ENCODE results near the gene PTPA. TPM values are rescaled to one million over a fixed set of nuclear protein-coding genes. Genes with fewer than 3 reads are reported as not detected.

Gene PTPA
- total and polyA plus RNA-seq, 11 donors, result 96.0 to 212 (median 172) TPM

DNA sequence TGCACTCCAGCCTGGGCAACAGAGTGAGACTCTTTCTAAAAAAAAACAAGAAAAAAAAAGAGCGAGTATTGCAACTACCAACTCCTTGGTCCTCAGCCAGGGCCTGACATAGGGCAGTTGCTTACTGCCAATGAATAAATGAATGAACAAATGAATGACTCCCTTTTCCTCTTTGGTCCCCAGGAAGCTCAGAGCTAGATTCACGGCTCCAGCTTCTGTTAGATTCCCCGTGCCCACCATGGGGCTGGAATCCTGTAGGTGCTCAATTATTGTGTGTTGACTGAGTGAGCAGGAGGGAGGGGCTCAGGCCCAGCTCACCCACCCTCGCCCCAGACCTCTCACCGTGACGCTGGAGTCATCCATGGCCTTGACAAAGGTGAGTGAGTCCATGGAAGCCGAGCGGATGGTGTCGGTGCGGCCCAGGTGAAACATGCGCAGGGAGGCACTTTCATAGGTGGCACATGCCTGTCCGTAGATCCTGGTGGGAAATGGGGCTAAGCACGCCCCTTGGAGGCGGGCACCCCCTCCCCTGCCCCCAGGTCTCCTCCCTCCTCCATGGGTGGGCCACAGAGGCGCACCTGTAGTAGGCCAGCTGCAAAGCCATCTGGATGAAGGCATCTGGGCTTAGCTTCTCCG, 13.4 kb upstream of the PTPA start:
- Histone ChIP-seq H3K36me3 (peaks cover 0 to 49% (median 38%) of the 10 kb centered on the region in 9 donors), H3K27me3 (no peaks in the 10 kb centered on the region), H3K27ac (no peak overlapping the region), H3K9me3 (no peaks in the 10 kb centered on the region), H3K4me3 (no peak overlapping the region), H3K4me1 (peaks cover 0 to 11% (median 1%) of the 10 kb centered on the region in 12 donors)
- ATAC-seq, result no peak
- TF ChIP-seq, protein P1, sequence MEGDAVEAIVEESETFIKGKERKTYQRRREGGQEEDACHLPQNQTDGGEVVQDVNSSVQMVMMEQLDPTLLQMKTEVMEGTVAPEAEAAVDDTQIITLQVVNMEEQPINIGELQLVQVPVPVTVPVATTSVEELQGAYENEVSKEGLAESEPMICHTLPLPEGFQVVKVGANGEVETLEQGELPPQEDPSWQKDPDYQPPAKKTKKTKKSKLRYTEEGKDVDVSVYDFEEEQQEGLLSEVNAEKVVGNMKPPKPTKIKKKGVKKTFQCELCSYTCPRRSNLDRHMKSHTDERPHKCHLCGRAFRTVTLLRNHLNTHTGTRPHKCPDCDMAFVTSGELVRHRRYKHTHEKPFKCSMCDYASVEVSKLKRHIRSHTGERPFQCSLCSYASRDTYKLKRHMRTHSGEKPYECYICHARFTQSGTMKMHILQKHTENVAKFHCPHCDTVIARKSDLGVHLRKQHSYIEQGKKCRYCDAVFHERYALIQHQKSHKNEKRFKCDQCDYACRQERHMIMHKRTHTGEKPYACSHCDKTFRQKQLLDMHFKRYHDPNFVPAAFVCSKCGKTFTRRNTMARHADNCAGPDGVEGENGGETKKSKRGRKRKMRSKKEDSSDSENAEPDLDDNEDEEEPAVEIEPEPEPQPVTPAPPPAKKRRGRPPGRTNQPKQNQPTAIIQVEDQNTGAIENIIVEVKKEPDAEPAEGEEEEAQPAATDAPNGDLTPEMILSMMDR (IDR thresholded peaks at IDR 0.05), result no peak
- TF ChIP-seq POLR2A (IDR thresholded peaks at IDR 0.05), result no peak
- intact Hi-C loops (cut with DNase I), result no loop called here
- DNase-seq, result no peak
- 90 to 96% (median 95%) methylated on average over 11 to 16 of the region's 16 CpGs for WGBS, 4 donors

DNA sequence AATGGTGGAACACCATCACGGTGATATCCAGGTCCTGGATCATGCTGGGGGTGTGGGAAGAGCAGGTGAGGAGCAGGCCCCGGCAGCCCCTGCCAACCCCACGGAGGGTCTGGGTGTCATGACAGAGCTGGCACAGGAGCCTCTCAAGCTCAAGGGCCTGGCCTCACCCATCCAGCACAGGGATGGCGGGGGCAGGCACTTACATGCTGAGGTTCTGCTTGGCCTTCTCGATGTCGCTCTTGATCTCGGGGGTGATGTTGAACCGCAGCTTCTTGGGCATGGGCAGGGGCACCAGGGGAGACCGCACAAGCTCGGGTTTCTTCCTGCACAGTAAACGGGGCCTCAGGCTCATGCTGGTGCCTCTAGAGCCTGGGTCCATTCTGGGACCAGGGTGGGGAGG, 12.9 kb upstream of the PTPA start:
- TF ChIP-seq, protein P1 (IDR thresholded peaks at IDR 0.05), result no peak
- TF ChIP-seq POLR2A (IDR thresholded peaks at IDR 0.05), result no peak
- Histone ChIP-seq H3K4me1 (peaks cover 0 to 16% (median 2%) of the 10 kb centered on the region in 12 donors), H3K27me3 (no peaks in the 10 kb centered on the region), H3K9me3 (no peaks in the 10 kb centered on the region), H3K36me3 (peaks cover 0 to 49% (median 38%) of the 10 kb centered on the region in 9 donors), H3K27ac (no peak overlapping the region), H3K4me3 (no peak overlapping the region)
- intact Hi-C loops (cut with DNase I), result no loop called here
- WGBS, 4 donors, result 91 to 95% (median 94%) methylated on average over 8 to 11 of the region's 11 CpGs
- ATAC-seq, result no peak
- DNase-seq, result no peak

DNA sequence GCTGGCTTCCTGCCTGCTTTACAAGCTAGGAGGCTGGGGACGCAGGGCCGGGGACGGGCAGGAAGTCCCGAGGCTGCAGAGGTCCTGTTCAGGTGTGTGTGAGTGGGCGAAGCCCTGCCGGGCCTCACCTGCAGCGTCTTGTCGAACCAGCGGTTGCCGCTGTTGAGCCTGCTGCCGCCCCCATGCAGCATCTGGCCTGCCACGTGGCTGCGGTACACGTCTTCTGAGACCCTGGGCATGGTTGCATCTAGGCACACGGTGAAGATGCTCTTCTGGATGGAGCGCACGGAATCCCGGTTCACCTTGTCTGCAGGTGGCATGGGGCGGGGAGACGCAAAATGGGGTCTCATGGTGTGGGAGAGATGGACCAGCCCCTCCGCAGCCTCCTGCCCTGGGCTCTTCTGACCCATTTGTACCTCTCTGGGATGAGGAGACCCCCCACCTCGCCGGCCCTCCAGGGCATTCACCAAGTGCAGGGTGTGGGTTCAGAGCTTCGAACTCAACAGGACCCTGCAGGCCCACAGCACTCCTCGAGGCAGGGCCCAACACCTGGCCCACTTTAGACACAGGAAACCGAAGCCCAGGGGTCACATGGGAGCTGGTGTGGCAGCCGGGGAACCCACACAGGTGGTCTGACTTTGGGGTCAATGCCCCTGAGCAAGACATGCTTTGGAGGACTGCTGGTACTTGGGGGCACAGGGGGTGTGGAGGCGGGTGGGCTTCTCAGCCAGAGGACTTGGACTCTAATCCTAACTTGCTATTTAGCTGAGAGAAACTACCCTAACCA, 10.6 kb upstream of the PTPA start:
- ATAC-seq (no peak), DNase-seq (no peak)
- no peak for TF ChIP-seq POLR2A (IDR thresholded peaks at IDR 0.05)
- TF ChIP-seq, protein P1 (IDR thresholded peaks at IDR 0.05), result no peak
- intact Hi-C loops (cut with DNase I), result no loop called here
- Histone ChIP-seq H3K36me3 (peaks cover 0 to 43% (median 32%) of the 10 kb centered on the region in 9 donors), H3K4me3 (no peak overlapping the region), H3K27me3 (no peaks in the 10 kb centered on the region), H3K4me1 (peaks cover 0 to 17% (median 0%) of the 10 kb centered on the region in 12 donors), H3K27ac (no peak overlapping the region), H3K9me3 (no peaks in the 10 kb centered on the region)
- WGBS, 4 donors, result 73 to 78% (median 75%) methylated on average over 24 to 28 of the region's 28 CpGs

DNA sequence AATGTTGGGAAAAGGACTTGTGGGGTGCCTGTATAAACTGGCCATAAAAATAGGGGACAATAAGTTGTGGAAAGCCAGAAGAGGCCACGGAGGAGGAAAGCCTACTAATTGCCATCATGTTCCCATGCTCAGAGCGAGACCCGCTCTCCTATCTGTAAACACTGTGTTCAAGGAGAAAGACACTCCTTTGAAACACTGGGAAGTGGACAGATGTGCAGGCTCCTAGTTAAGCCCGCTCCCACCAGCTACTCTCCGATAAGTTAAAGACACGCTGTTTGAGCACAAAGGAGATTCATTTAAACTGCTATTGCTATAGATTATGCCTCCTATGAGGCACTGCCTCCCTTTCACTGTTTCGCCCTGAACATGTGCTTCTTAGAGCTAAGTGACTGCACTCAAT, 9.9 kb upstream of the PTPA start:
- no peak overlapping the region for H3K27ac ChIP-seq
- intact Hi-C loops (cut with DNase I), result no loop called here
- TF ChIP-seq POLR2A (IDR thresholded peaks at IDR 0.05), result no peak
- TF ChIP-seq, protein P1 (IDR thresholded peaks at IDR 0.05), result no peak
- no peak for DNase-seq
- no peaks in the 10 kb centered on the region for H3K27me3 ChIP-seq
- ATAC-seq, result no peak
- 92 to 97% (median 97%) methylated on average over 7 of the region's 7 CpGs for WGBS, 4 donors
- H3K9me3 ChIP-seq, result no peaks in the 10 kb centered on the region
- H3K36me3 ChIP-seq, result peaks cover 0 to 42% (median 25%) of the 10 kb centered on the region in 9 donors
- H3K4me1 ChIP-seq, result peaks cover 0 to 17% (median 0%) of the 10 kb centered on the region in 12 donors
- no peak overlapping the region for H3K4me3 ChIP-seq

Measured in heart left ventricle (tissue), 16 donors.